Activated T-helper 2 cell treated with anti-CD3 and anti-CD28 coated beads, Interferon-gamma antibody, Interleukin-2, Interleukin-4, amounts not matched to agents 10 μg/mL and 5 μg/mL and 100 μg/mL, durations not matched to agents 14 hours and 24 hours and 36 hours (primary cell): Measurements from ENCODE around the gene EIF4ENIF1. TPM values are rescaled to one million over a fixed set of nuclear protein-coding genes. Genes with fewer than 3 reads are reported as not detected.
A peak's percentile ranks its signal among the peaks of the same experiment; 100 is the strongest.
"Not testable (repeated sequence)": the region's sequence is repeated elsewhere in the genome, so short reads cannot be mapped to it uniquely, and the experiment has no call there.

Experiments used
- DNase-seq: peaks from one replicate; pipeline ENCODE4 v3.0.0; 2021; ENCODE audit warnings: low spot score
- H3K27ac Mint-ChIP-seq: one replicate; pipeline ENCODE4 v1.8.0; 2021; ENCODE audit warnings: mixed read lengths
- H3K27me3 Mint-ChIP-seq: one replicate; pipeline ENCODE4 v1.8.0; 2021; ENCODE audit warnings: low read depth, mixed read lengths
- H3K36me3 Mint-ChIP-seq: one replicate; pipeline ENCODE4 v1.8.0; 2021; ENCODE audit warnings: low read depth, mixed read lengths
- H3K4me1 Mint-ChIP-seq: one replicate; pipeline ENCODE4 v1.8.0; 2021; ENCODE audit warnings: low read depth, mixed read lengths
- H3K4me3 Mint-ChIP-seq: one replicate; pipeline ENCODE4 v1.8.0; 2021; ENCODE audit warnings: low read depth, mild to moderate bottlenecking, moderate library complexity, mixed read lengths
- H3K9me3 Mint-ChIP-seq: one replicate; pipeline ENCODE4 v1.8.0; 2021; ENCODE audit warnings: mixed read lengths
- intact Hi-C: fragments of 100-400 bp; cut with micrococcal nuclease; formaldehyde crosslinking; loops from one replicate; pipeline ENCODE4 v1.15.1; 2023
- total RNA-seq: library from RNA; stranded (reverse); gene quantifications from 2 replicates; pipeline ENCODE4 v1.2.3, GENCODE V29; 2022

The EIF4ENIF1 gene
- total RNA-seq, 1 donor from 2014 or later: 103 TPM

DNA sequence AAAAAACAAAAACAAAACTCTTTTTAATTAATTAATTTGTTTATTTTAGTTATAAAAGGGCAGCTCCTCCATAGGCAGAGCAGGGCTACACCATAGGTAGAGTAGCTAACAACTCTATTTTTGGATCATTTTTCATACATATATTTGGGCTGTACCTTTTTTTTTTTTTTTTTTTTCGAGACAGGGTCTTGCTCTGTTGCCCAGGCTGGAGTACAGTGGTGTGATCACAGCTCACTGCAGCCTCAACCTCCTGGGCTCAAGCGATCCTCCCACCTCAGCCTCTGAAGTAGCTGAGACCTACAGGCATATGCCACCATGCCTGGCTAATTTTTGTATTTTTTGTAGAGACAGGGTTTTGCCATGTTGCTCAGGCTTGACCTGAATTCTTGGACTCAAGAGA is 87.3 kb downstream of the EIF4ENIF1 start:
- peaks cover 48% of the 10 kb centered on the region for H3K36me3 Mint-ChIP-seq
- intact Hi-C loops, H3K27ac Mint-ChIP-seq, H3K9me3 Mint-ChIP-seq, H3K27me3 Mint-ChIP-seq, H3K4me3 Mint-ChIP-seq, DNase-seq: not testable (repeated sequence)
- peaks cover 17% of the 10 kb centered on the region for H3K4me1 Mint-ChIP-seq

DNA sequence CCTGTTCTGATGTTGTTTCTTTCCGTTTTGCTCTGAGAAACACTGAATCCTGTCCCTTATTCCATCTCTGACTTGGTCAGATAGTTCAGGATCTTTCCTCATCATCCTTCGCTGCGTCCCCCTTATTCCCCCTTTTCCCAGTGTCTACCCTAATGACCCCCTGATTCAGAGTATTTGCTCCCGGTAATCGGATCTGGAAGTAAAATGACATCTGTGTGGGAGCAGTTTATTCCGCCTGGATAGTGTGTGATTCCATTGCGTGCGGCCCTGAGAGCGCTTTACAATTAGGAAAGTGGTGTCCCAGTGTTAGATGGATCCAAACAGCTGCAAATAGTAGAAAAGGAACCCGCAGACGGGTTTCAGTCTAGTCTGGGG is 89.6 kb downstream of the EIF4ENIF1 start:
- Mint-ChIP-seq H3K4me1 (peaks cover 14% of the 10 kb centered on the region), H3K36me3 (peaks cover 30% of the 10 kb centered on the region), H3K9me3 (no peaks in the 10 kb centered on the region), H3K27me3 (no peaks in the 10 kb centered on the region), H3K27ac (peak overlapping the region; percentile 96), H3K4me3 (peak overlapping the region; percentile 99)
- DNase-seq: no peak
- intact Hi-C loops: no loop called here

DNA sequence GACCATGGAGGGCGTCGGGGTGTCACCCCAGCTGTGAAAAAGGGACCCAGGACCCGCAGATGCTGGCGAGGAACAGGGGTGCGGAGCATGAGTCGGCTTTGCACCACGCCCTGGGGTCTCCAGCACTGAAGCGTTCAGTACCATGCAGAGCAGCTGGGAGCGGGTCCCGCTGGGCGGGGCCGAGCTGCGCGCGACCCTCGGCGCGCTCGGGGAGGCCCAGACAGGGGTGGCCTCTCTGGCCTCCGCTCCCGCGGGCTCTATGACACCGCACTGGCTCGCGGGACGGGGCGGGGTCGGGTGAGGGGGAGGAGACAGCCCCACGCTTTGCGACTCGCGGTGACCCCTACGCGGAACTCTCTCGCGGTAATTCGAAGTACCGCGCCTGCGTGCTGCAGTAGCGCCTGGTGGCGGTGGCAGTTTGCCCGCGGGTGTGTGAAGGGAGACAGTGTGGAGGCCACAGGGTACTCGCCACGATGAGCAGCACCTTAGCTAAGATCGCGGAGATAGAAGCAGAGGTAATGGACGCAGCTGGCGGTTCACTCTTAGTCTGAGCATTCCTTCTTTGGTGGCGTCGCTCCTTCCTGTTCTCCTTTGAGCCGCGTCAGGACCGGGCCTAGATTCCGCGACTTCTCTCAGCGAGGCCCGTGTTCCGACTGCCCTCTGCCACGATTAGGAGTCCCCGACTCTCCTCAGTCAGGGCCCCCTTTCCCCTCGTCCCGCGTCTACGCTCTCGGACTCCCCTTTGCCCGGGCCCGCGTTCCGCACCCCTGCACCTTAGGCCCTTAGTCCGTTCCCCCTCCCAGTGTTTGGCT is 90.2 kb downstream of the EIF4ENIF1 start, which contains the start of gene DRG1:
DRG1 (plus strand) TSS at position 394 of the 812 bp plus-strand sequence; CDS start at position 474, 80 bp downstream.
- Mint-ChIP-seq H3K27me3 (peaks cover 2% of the 10 kb centered on the region), H3K4me1 (peaks cover 14% of the 10 kb centered on the region), H3K27ac (peak within 1 kb of the TSS; percentile 96), H3K36me3 (peaks cover 30% of the 10 kb centered on the region), H3K9me3 (peaks cover 2% of the 10 kb centered on the region), H3K4me3 (peak within 1 kb of the TSS; percentile 99)
- DNase-seq: peak; percentile 96
- intact Hi-C loops: loop anchor here (1.0 to 2.0 kb wide), 2 partner anchors 53 to 89 kb away; partner anchors contain the start of genes EIF4ENIF1 and PATZ1

DNA sequence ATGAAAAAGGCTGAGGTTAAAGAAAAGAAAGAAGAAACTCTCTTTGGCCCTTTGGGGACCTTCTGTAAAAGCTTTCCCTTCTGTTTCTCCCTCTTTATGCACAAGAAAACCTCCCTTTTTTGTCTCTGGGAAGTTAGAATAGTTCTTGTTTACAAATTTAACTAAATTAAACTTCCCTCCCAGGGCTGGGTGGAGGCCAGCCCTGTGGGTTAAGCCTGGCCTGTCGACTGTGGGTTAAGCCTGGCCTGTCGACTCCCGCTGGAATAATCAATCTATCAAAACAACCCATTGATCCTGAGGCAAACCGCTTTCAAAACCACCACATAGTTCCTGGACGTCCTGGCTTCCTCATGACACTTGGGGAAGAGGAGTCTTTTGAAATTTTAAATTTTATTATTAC is 91.4 kb downstream of the EIF4ENIF1 start:
- no peak for DNase-seq
- Mint-ChIP-seq H3K36me3 (peaks cover 22% of the 10 kb centered on the region), H3K4me3 (no peak overlapping the region), H3K27me3 (peaks cover 4% of the 10 kb centered on the region), H3K4me1 (peaks cover 14% of the 10 kb centered on the region), H3K9me3 (peaks cover 3% of the 10 kb centered on the region), H3K27ac (no peak overlapping the region)
- intact Hi-C loops: loop anchor here (2.0 kb wide), 1 partner anchor 91 kb away; the partner anchor contains the start of gene EIF4ENIF1

DNA sequence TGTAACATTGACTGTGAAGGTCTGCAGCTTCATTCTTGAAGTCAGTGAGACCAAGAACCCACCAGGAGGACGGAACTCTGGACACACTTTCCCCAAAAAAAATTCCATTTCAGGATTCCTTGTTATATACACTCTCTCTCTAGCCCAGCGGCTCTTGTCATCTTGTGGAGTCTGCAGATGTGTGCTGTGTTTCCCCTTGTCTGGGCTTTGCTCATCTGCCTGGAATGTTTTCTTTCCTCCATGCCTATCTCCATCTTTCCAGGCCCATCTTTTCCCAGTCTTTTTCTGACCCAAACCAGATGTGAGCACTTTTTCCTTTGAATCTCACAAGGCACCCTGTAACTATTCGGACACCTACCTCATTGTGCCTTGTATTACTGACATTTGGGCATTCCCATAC is 95.3 kb downstream of the EIF4ENIF1 start:
- intact Hi-C loops: no loop called here
- peaks cover 3% of the 10 kb centered on the region for H3K9me3 Mint-ChIP-seq
- DNase-seq: no peak
- H3K27me3 Mint-ChIP-seq: peaks cover 4% of the 10 kb centered on the region
- H3K36me3 Mint-ChIP-seq: no peaks in the 10 kb centered on the region
- H3K4me3 Mint-ChIP-seq: no peak overlapping the region
- peaks cover 4% of the 10 kb centered on the region for H3K4me1 Mint-ChIP-seq
- no peak overlapping the region for H3K27ac Mint-ChIP-seq

DNA sequence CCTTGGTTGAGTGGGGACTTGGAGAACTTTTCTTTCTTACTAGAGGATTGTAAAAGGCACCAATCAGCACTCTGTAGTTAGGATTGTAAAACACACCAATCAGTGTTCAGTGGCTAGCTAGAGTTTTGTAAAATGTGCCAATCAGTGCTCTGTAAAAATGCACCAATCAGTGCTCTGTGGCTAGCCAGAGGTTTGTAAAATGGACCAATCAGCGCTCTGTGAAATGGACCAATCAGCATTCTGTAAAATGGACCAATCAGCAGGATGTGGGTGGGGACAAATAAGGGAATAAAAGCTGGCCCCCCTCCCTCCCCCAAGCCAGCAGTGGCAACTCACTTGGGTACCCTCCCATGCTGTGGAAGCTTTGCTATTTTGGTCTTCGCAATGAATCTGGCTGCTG is 95.7 kb downstream of the EIF4ENIF1 start:
- H3K36me3 Mint-ChIP-seq: no peaks in the 10 kb centered on the region

More for the DNA sequence above, 95.7 kb downstream of the EIF4ENIF1 start:
- Mint-ChIP-seq H3K27me3 (peaks cover 4% of the 10 kb centered on the region), H3K4me1 (peaks cover 3% of the 10 kb centered on the region), H3K9me3 (peaks cover 3% of the 10 kb centered on the region), H3K4me3 (no peak overlapping the region), H3K27ac (no peak overlapping the region)
- intact Hi-C loops: no loop called here
- no peak for DNase-seq

Other genes starting within 250 kb of the EIF4ENIF1 start
- 9.3 and 10.4 TPM in 2 replicates for gene PIK3IP1, start 197.4 kb downstream of the EIF4ENIF1 start, total RNA-seq
- gene PATZ1, start 143.5 kb downstream of the EIF4ENIF1 start, total RNA-seq: 30.6 and 31.0 TPM in 2 replicates
- gene DRG1, start 90.2 kb downstream of the EIF4ENIF1 start, total RNA-seq: 109 and 132 TPM in 2 replicates
- gene SFI1, start 6.7 kb upstream of the EIF4ENIF1 start, total RNA-seq: 409 and 435 TPM in 2 replicates
- gene PISD, start 172.4 kb upstream of the EIF4ENIF1 start, total RNA-seq: 44.3 and 44.9 TPM in 2 replicates